IMR-90 (cell line): ENCODE data around the gene WNT3. TPM values are rescaled to one million over a fixed set of nuclear protein-coding genes. Genes with fewer than 3 reads are reported as not detected.

ENCODE experiments used
- ATAC-seq: fragments of 200-7000 bp; cut with Tn5 transposase; 2 replicates; pipeline ENCODE4 v1.9.1; 2020; ENCODE audit warnings: low read depth, mild to moderate bottlenecking, moderate library complexity
- BruUV-seq: library from RNA; stranded (reverse); fragments of 400-500 nt; replicated peaks from 2 replicates; lab custom pipeline; 2021; lab: Mats Ljungman, UMichigan
- CTCF ChIA-PET: fragments of 300-600 bp; formaldehyde crosslinking; extraction: SDS; loops from one replicate; lab custom pipeline; 2021; ENCODE audit warnings: antibody characterized with exemption; lab: Yijun Ruan, JAX
- POLR2A ChIA-PET: fragments of 300-600 bp; sonication (Branson Sonifier 250); formaldehyde crosslinking; loops from one replicate; lab custom pipeline; 2022; ENCODE audit warnings: antibody characterized with exemption; ENCODE audit not compliant: unreplicated experiment; lab: Charles Lee
- DNase-seq: peaks from one replicate; pipeline ENCODE4 v3.0.0; 2013
- H2AFZ ChIP-seq: replicated peaks from 2 replicates; pipeline ENCODE3; 2013; ENCODE audit warnings: low read length, mild to moderate bottlenecking; ENCODE audit not compliant: poor library complexity
- H2AK5ac ChIP-seq: 2 replicates; pipeline ENCODE4 v1.6.1; 2013; ENCODE audit warnings: low read depth, low read length, inconsistent platforms
- H2AK9ac ChIP-seq: replicated peaks from 2 replicates; pipeline ENCODE3; 2013; ENCODE audit warnings: mild to moderate bottlenecking, low read depth, low read length, moderate library complexity; ENCODE audit not compliant: poor library complexity
- H2BK120ac ChIP-seq: 2 replicates; pipeline ENCODE4 v1.6.1; 2013; ENCODE audit warnings: low read depth, low read length, inconsistent platforms
- H2BK15ac ChIP-seq: 3 replicates; pipeline ENCODE4 v1.6.1; 2013; ENCODE audit warnings: low read depth, low read length, inconsistent platforms
- H2BK20ac ChIP-seq: 2 replicates; pipeline ENCODE4 v1.6.1; 2013; ENCODE audit warnings: low read depth, mild to moderate bottlenecking, inconsistent platforms, low read length, moderate library complexity
- H2BK5ac ChIP-seq: 2 replicates; pipeline ENCODE4 v1.6.1; 2013; ENCODE audit warnings: mild to moderate bottlenecking, low read depth, low read length, inconsistent platforms; ENCODE audit not compliant: poor library complexity, severe bottlenecking
- H3K14ac ChIP-seq: replicated peaks from 2 replicates; pipeline ENCODE4 v1.6.1; 2013; ENCODE audit warnings: low read depth, low read length, inconsistent platforms
- H3K18ac ChIP-seq: 2 replicates; pipeline ENCODE4 v1.6.1; 2013; ENCODE audit warnings: low read depth, low read length, control low read depth
- H3K23ac ChIP-seq: 2 replicates; pipeline ENCODE4 v1.6.1; 2013; ENCODE audit warnings: low read depth, low read length, inconsistent platforms
- H3K27ac ChIP-seq: 2 replicates; pipeline ENCODE4 v1.5.1; 2013; ENCODE audit warnings: mild to moderate bottlenecking, control low read depth, low read length; ENCODE audit not compliant: insufficient read depth
- H3K27me3 ChIP-seq: 2 replicates; pipeline ENCODE4 v1.6.1; 2013; ENCODE audit warnings: low read length; ENCODE audit not compliant: control insufficient read depth, insufficient read depth
- H3K36me3 ChIP-seq: 2 replicates; pipeline ENCODE4 v1.6.1; 2013; ENCODE audit warnings: low read length, mixed read lengths; ENCODE audit not compliant: control insufficient read depth, insufficient read depth
- H3K4ac ChIP-seq: 2 replicates; pipeline ENCODE4 v1.6.1; 2013; ENCODE audit warnings: low read depth, low read length, inconsistent platforms
- H3K4me1 ChIP-seq: 2 replicates; pipeline ENCODE4 v1.6.1; 2013; ENCODE audit warnings: low read length, mixed read lengths; ENCODE audit not compliant: control insufficient read depth, insufficient read depth
- H3K4me2 ChIP-seq: 2 replicates; pipeline ENCODE4 v1.6.1; 2013; ENCODE audit warnings: low read depth, mild to moderate bottlenecking, control low read depth, low read length, moderate library complexity
- H3K4me3 ChIP-seq: 2 replicates; pipeline ENCODE4 v1.5.1; 2013; ENCODE audit warnings: low read depth, mild to moderate bottlenecking, control low read depth, low read length, moderate library complexity; ENCODE audit not compliant: insufficient read depth
- H3K56ac ChIP-seq: 2 replicates; pipeline ENCODE4 v1.6.1; 2013; ENCODE audit warnings: low read length, inconsistent platforms; ENCODE audit not compliant: insufficient read depth; ENCODE audit errors: extremely low read depth
- H3K79me1 ChIP-seq, 2 experiments: 2 replicates each; pipeline ENCODE4 v1.6.1; 2013; ENCODE audit warnings: low read length in 2 of 2, inconsistent platforms in 1 of 2, low read depth in 1 of 2
- H3K9ac ChIP-seq: 2 replicates; pipeline ENCODE4 v1.6.1; 2013; ENCODE audit warnings: low read depth, low read length, control low read depth
- H3K9me1 ChIP-seq: 2 replicates; pipeline ENCODE4 v1.6.1; 2013; ENCODE audit warnings: low read length, inconsistent platforms; ENCODE audit not compliant: insufficient read depth
- H3K9me3 ChIP-seq: 2 replicates; pipeline ENCODE4 v1.6.1; 2013; ENCODE audit warnings: low read length; ENCODE audit not compliant: control insufficient read depth, insufficient read depth
- H4K20me1 ChIP-seq: 2 replicates; pipeline ENCODE4 v1.6.1; 2013; ENCODE audit warnings: low read length, inconsistent platforms; ENCODE audit not compliant: insufficient read depth
- H4K5ac ChIP-seq: 2 replicates; pipeline ENCODE4 v1.6.1; 2013; ENCODE audit warnings: mild to moderate bottlenecking, low read depth, low read length, control low read depth
- H4K8ac ChIP-seq, 2 experiments: 2 replicates each; pipeline ENCODE4 v1.6.1; 2013; ENCODE audit warnings: low read depth in 2 of 2, low read length in 2 of 2, control low read depth in 1 of 2, inconsistent platforms in 1 of 2
- H4K91ac ChIP-seq: 2 replicates; pipeline ENCODE4 v1.6.1; 2013; ENCODE audit warnings: low read depth, low read length, inconsistent platforms; ENCODE audit not compliant: insufficient read depth
- CTCF ChIP-seq: conservative IDR thresholded peaks from 2 replicates; pipeline ENCODE4 v1.5.1; 2012; ENCODE audit warnings: mild to moderate bottlenecking, low read depth, low read length, improper control_type of control experiment
- MAFK ChIP-seq: IDR thresholded peaks from 2 replicates; pipeline ENCODE4 v1.6.1; 2012; ENCODE audit warnings: low read depth, low read length, improper control_type of control experiment
- MAZ ChIP-seq: IDR thresholded peaks from 2 replicates; pipeline ENCODE4 v1.6.1; 2012; ENCODE audit warnings: low read depth, mild to moderate bottlenecking, low read length, improper control_type of control experiment, moderate library complexity, borderline replicate concordance
- RAD21 ChIP-seq: IDR thresholded peaks from 2 replicates; pipeline ENCODE4 v1.6.1; 2012; ENCODE audit warnings: low read length, improper control_type of control experiment
- RFX5 ChIP-seq: IDR thresholded peaks from 2 replicates; pipeline ENCODE4 v1.8.0; 2012; ENCODE audit warnings: low read depth, mild to moderate bottlenecking, low read length, moderate library complexity
- SMC3 ChIP-seq: fragments of 150-350 bp; IDR thresholded peaks from 2 replicates; pipeline ENCODE4 v1.6.1; 2016; ENCODE audit warnings: low read depth, mild to moderate bottlenecking, antibody characterized with exemption, low read length, moderate library complexity
- WGBS, 2 experiments: methylation state at CpG; one replicate each; pipeline versions ENCODE4 v1.1.5 to v1.1.7; 2013; ENCODE audit warnings: missing lambda C conversion rate in 2 of 2; ENCODE audit not compliant: insufficient read length in 1 of 2; ENCODE audit errors: extremely low coverage in 2 of 2; 5-methylcytosine and 5-hydroxymethylcytosine counted together
- dilution Hi-C: fragments of 300-500 bp; cut with HindIII; formaldehyde crosslinking; loops from one replicate; pipeline ENCODE4 v1.14.3; 2018; ENCODE audit warnings: low sequenced_read_pairs; ENCODE audit not compliant: unreplicated experiment
- in situ Hi-C: fragments of 300-500 bp; cut with MboI; formaldehyde crosslinking; loops from 3 replicates; pipeline ENCODE4 v1.14.3; 2019; ENCODE audit warnings: low sequenced_read_pairs, inconsistent platforms, mixed read lengths
- intact Hi-C: fragments of 100-400 bp; cut with micrococcal nuclease; formaldehyde crosslinking; loops from 2 replicates; pipeline ENCODE4 v1.10.0; 2022
- polyA plus RNA-seq, 3 experiments: library from polyadenylated mRNA; depleted of rRNA; stranded (reverse); fragments of >200 nt; gene quantifications; 2 replicates each; pipeline ENCODE4 v1.2.3, GENCODE V29; 2012; ENCODE audit warnings: low replicate concordance in 1 of 3
- total RNA-seq: library from RNA; depleted of rRNA; stranded (reverse); fragments of >200 nt; gene quantifications from 2 replicates; pipeline ENCODE4 v1.2.3, GENCODE V29; 2012
- TF ChIP-seq, protein P1 (sequence below): fragments of 150-350 bp; IDR thresholded peaks from 2 replicates; pipeline ENCODE4 v1.6.1; 2016; ENCODE audit warnings: low read depth, mild to moderate bottlenecking, low read length, moderate library complexity, borderline replicate concordance

WNT3 gene
- total and polyA plus RNA-seq, 2 of the 4 experiments (the other 2 are of a cell fraction): 0.72 to 1.0 TPM

DNA sequence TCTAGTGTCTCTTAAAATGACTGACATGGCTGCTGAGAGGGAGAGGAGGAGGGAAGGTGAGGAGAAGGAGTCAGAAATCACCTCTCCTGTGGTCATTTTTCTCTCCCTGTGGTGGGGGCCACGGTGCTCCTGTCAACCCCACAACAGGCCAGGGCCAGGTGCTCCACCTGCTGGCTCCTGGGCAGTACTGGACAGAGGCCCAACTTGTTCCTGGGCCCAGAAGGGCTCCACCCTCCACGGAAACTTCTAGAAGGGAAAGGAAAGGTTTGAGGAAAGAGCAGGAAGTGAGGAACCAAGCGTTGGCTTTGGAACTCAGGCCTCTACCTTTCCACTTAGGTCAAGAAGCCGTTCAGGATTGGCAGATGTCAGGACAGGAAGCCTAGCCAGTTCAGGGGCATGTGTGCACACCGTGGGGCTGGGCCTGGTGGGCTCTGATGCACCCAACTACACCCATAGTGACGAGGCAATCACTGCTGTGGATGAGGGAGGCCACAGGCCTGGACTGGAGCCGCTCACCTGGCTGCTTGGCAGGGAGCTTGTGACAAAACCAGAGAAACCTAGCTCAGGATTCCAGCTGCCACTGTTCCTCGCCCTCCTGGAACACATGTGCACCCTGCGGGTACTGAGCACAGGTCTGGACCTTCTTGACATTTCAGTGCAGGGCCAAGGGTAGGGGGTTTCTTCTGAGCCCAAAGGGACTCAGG is 36.1 kb downstream of the WNT3 start:
- no peak overlapping the region for H4K8ac ChIP-seq
- peak overlapping the region; percentile 77 for H2AFZ ChIP-seq
- H4K91ac ChIP-seq: no peak overlapping the region; the same call in 1 of the 2 replicates
- ChIA-PET POLR2A (no interaction called here), CTCF (no interaction called here)
- TF ChIP-seq RAD21 (peak; percentile 74), MAFK (no peak), CTCF (peak; percentile 55), RFX5 (no peak), MAZ (peak; percentile 65), SMC3 (peak; percentile 75)
- TF ChIP-seq, protein P1, sequence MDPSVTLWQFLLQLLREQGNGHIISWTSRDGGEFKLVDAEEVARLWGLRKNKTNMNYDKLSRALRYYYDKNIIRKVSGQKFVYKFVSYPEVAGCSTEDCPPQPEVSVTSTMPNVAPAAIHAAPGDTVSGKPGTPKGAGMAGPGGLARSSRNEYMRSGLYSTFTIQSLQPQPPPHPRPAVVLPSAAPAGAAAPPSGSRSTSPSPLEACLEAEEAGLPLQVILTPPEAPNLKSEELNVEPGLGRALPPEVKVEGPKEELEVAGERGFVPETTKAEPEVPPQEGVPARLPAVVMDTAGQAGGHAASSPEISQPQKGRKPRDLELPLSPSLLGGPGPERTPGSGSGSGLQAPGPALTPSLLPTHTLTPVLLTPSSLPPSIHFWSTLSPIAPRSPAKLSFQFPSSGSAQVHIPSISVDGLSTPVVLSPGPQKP: no peak
- no peak overlapping the region for H3K4me2 ChIP-seq
- H3K4me1 ChIP-seq: no peaks in the 10 kb centered on the region
- peak overlapping the region; percentile 18 for H2AK9ac ChIP-seq
- H3K23ac ChIP-seq: no peak overlapping the region
- no peaks in the 10 kb centered on the region for H3K79me1 ChIP-seq
- H2BK120ac ChIP-seq: no peak overlapping the region
- H3K56ac ChIP-seq: no peak overlapping the region
- no peak overlapping the region for H3K4me3 ChIP-seq
- dilution Hi-C loops (no loop called here), in situ Hi-C loops (no loop called here), intact Hi-C loops (no loop called here)
- H3K9ac ChIP-seq: no peak overlapping the region
- H2BK5ac ChIP-seq: no peak overlapping the region
- no peak overlapping the region for H3K4ac ChIP-seq
- no peak overlapping the region for H2BK15ac ChIP-seq
- peak overlapping the region; percentile 68 for H2BK20ac ChIP-seq
- H3K9me1 ChIP-seq: no peaks in the 10 kb centered on the region
- H3K27me3 ChIP-seq: peaks cover 18% of the 10 kb centered on the region
- no peaks in the 10 kb centered on the region for H4K20me1 ChIP-seq
- H4K5ac ChIP-seq: no peak overlapping the region
- H3K18ac ChIP-seq: no peak overlapping the region
- H3K27ac ChIP-seq: no peak overlapping the region
- no peaks in the 10 kb centered on the region for H3K36me3 ChIP-seq
- no peaks in the 10 kb centered on the region for H3K9me3 ChIP-seq
- H3K14ac ChIP-seq: no peak overlapping the region
- ATAC-seq: peak; percentile 77
- WGBS, 2 experiments: 100% methylated on average over 1 of the region's 9 CpGs; no CpG with 5 or more reads in 1 of the 2 experiments
- DNase-seq: no peak
- BruUV-seq: no TSS peak
- peak overlapping the region; percentile 21; the same call in 1 of the 2 replicates for H2AK5ac ChIP-seq
